NCI-H69 (cell line): ENCODE measurements around the gene KRT26.
"Not testable (repeated sequence)": the region's sequence is repeated elsewhere in the genome, so short reads cannot be mapped to it uniquely, and the experiment has no call there.

Experiments used
- DNase-seq: peaks from one replicate; lab custom pipeline; 2025; lab: John Stamatoyannopoulos, UW

KRT26 gene

DNA sequence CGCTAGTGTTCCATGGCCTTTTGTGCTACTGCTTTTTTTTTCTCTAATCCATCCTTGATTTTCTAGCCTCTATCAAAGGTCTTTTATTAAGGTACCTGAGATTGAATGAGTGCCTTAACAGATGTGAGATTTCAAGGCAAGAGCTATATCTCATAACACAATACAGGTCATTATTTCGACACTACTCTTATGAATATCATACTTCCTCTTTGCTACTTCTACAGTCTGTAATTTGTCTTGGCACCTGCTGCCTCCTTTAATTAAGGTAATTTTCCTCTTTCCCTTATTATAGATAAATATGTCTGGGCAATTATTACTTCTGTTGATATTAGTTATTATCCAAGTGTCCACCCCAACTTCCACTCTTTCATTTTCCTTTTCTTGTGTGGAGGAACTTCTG, 22.5 kb upstream of the KRT26 start:
- peak; percentile 28 for DNase-seq

DNA sequence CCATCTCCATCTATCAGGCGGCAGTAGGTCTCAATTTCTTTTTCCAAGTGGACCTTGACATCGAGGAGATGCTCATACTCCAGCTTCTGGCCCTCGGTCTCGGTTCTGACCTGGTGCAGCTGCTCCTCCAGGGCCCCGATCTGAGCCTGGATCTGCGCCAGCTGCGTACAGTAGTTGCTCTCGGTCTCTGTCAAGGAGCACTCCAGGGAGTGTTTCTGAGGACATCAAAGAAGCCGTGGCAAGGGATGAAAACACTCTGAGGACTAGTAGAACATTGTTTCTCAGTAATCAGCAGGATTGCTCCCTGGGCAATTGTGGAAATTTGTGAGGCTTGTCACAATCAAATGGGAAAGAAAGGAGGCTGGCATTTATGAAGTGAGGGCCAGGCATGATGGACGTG, 21.8 kb upstream of the KRT26 start:
- peak; percentile 20 for DNase-seq

DNA sequence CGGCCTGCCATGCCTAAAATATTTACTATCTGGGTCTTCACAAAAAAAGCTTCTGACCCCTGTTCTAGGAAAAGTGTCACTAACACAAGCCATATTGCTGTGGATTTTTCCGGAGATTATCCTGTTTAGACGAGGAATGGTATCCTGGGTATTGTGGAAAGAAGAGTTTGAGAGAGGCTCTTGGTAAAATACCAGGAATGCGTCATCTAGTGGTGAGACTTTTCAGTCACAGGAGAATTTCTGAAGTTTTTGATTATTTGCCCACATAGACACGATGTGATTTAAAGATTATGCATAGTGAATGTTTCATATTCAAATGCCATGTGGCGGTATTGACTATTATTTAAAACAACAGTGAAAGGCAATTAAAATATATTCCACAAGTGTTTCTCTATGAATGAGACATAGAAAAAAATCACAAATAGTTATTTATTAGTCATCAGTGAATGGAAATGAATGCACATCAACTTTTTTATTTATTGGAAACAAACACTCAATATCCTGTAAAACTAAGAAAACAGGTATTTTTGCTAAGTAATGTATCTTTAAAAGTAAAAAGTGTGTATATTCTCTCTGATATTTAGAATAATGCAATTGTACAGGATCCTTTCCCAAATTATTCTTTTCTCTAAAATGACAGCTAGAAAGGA, 19.9 kb upstream of the KRT26 start:
- peak; percentile 34 for DNase-seq

DNA sequence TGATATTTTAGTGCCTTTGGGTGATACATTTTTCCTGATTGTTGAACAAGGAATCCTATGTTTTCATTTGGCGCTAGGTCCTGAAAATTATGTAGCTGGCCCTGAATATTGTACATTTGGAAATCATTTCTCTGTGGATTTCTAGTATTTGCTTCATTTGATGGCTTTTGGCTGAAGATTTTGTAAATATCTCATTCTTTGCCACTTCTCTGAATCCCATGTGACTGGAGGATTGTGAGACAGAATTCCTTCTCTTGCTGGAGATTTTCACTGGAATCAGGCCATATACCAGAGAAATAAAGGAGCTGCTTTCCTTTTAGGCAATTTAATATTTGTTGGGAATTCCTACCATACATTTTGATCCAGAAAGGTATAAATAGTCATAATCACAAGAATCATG, 19.1 kb upstream of the KRT26 start:
- DNase-seq, result no peak

DNA sequence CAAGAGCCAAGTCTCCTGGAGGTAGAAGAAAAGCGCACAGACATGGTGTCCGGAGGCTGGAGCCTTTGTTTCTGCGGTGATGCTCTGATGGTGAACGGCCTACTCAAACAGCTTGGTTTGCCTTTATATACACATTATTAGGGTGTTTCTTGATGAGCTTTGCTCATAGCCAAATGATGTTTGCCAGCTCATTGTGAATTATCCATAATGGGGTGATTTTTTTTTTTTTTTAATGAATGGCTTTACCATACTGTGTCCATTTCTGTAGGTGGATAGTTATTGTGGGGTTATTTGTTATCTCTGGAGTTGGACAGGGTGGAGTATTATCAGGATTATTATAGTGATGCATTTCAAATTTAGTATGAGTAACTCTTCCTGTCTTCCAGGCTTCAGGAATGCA, 10.4 kb upstream of the KRT26 start, which contains the start of gene KRT27:
KRT27 (minus strand) TSS at position 101 of the 400 bp plus-strand sequence; CDS start at position 44, 57 bp downstream.
- DNase-seq, result no peak

DNA sequence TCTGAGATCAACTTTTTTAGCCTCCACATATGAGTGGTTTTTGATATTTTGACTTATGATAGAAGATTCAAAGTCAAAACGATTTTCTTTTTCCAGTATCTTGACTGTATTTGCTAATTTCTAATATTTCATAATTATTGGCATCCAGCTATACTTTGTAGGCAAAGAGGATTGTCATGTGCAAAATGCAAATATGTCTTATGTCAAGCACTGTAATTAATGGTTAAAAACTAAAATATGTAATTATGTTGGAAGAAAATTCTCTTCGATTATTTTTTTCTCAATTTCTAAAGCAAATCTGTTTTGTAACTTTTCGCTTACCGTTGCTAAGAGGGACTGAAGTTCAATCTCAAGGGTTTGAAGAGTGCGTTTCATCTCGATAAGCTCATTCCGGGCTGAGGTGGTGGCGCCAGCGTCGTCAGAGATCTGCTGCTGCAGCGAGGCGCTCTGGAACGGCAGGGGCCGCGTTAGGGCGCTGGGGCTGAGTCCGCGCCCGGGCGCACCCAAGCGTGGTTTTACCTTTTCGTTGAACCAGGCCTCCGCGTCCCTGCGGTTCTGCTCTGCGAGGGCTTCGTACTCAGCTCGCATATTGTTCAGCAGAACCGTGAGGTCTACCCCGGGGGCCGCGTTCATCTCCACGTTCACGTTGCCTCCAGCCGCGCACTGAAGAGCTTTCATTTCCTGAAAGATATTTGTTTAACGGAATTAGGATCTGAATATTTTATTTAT, 7.3 kb upstream of the KRT26 start:
- DNase-seq, result peak; percentile 53

DNA sequence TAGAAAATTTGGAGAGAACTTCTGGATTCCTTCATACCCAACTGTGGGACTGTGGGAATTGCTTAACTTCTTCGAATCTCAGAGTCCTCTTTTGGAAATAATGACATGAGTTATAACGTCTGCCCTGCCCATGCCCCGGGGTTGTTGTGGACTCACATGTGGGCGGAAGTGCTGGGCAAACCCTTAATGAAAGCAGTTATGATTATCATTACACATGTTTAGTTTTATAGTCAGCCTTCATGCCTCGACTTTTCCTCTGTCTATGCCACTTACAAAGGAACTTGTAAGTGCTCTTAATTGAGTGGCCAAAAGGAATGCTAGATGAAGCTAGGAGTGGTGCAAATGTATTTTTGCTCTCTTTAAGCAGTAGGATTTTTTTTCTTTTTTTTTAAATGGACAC, 6.5 kb upstream of the KRT26 start:
- DNase-seq, result peak; percentile 10

DNA sequence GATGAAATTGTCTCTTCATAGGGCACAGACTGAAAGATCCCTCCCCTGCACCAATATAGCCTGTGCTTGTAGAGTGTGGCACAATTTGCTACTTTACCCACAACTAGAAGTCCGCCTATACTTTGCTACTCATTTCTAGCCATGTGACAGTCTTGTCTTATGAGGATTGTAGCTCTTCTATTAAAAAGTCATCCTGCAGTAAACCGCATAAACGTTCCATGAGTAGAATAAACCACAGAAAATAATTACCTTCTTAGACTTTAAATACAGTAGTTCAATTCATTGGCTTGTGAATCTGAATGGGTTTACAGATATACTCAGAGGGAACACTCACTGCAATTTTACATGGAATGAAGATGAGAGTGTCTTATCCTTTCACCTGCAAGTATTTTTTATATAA, 6.0 kb upstream of the KRT26 start:
- DNase-seq, result no peak

DNA sequence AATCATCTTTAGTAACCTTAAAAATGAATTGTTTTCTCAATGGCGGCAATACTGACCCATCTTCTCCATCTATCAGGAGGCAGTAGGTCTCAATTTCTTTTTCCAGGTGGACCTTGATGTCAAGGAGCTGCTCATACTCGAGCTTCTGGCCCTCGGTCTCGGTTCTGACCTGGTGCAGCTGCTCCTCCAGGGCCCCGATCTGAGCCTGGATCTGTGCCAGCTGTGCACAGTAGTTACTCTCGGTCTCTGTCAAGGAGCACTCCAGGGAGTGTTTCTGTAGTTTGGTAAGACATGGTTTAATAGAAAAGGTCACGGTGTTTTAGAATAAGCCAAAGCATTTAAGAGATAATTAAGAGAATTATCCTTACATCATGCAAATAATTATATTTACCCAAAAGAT, 5.5 kb upstream of the KRT26 start:
- peak; percentile 35 for DNase-seq

DNA sequence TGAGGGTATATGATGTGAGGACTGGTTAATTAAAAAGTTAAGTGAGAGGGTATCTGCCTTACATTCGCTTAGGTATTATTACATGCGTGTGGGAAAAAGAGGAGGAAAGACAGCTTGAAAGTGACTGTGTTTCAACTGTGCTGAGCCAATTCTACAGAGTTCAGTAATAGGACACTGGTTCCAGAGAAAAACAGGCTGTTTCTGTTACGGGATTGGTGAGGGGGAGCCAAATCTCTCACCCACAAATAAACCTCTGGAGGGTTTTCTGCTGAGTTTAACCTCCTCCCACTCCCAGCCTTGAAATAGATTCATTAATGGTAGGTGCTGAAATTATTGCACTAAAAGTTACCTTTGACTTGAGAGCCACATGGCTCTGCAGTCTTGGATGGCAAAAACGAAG, 3.9 kb upstream of the KRT26 start:
- no peak for DNase-seq

DNA sequence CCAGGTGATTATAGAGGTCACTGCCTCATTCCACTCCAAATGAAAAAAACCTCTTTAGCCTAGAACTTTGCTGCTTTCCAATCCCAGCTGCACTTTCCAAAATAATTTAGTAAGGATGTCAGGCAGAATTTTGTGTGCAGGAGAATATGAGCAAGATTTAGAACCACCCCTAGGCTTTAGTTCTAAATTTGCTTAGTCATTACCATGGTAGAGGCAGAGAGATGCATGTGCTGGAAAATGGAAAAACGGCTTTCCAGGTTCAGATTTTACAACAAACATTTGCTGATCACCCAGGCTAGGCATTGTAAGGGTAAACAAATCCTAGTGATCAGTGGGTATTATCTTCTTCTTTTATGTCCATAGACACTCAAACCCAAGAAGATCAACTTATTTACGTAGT, 6.3 kb downstream of the KRT26 start:
- no peak for DNase-seq

DNA sequence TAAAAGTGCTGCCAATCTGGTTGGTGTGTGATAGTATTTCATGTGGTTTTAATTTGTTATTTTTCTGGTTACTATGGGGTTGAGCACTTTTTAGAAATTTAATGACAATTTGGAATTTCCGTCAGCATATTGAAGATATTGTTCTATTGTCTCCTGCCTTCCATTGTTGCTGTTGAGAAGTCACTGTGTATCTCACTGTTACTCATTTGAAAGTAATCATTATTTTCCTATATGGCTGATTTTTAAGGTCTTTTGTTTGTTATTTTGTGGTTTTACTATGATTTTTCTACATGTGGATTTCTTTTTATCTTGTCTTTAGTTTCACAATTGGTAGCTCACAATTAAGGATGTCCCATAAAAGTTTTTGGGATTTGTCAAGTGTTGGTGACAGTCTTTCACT, 8.2 kb downstream of the KRT26 start:
- no peak for DNase-seq

DNA sequence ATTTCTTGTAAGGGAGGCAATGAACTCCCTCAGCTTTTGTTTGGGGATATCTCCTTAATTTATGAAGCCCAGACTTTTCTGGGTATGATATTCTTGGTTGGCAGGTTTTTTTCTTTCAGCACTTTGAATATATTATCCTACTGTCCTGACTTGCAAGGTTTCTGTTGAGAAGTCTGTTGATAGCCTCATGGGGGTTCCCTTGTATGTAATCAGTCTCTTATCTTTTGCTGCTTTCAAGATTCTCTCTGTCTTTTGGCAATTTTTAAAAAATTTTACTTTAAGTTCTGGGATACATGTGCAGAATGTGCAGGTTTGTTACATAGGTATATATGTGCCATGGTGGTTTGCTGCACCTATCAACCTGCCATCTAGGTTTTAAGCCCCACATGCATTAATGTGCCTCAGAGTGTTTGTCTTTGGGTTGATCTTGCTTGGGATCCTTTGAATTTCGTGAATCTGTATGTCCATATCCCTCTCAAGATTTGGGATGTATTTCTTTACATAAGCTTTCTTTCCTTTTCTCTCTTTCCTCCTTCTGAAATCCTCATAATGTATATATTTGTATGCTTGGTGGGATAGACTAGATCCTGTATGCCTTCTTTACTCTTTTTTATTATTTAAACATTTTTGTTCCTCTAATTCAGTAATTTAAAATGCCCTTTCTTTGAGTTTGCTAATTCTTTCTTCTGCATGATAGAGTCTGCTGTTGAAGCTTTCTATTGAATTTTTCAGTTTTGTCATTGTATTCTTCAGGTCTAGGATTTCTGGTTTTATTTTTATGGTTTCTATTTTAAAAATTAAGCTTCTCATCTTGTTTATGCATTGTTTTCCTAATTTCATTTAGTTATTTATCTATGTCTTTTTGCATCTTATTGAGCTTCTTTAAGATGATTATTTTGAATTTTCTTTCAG, 11.6 kb downstream of the KRT26 start:
- DNase-seq, result no peak

DNA sequence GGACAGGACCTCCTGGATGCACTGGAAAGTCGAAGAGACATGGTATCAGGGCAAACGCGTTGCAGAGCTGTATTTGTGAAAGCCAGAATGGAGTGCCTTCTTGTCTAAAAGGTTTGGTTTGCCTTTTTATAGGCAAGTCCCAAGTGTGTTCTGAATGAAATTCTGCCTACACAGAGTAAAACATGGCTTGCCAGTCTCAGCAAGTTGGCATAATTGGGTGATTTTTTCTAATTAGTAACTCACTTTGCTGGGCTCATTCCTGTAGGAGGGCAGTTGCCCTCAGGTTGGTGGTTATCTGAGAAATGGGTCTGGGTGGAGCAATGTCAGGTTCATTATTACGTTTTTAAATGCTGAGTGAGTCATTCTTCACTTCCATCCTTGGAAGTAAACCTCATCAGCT, 16.8 kb downstream of the KRT26 start, which contains the start of gene KRT25:
KRT25 (minus strand) TSS at position 101 of the 400 bp plus-strand sequence; CDS start at position 41, 60 bp downstream.
- DNase-seq, result no peak

DNA sequence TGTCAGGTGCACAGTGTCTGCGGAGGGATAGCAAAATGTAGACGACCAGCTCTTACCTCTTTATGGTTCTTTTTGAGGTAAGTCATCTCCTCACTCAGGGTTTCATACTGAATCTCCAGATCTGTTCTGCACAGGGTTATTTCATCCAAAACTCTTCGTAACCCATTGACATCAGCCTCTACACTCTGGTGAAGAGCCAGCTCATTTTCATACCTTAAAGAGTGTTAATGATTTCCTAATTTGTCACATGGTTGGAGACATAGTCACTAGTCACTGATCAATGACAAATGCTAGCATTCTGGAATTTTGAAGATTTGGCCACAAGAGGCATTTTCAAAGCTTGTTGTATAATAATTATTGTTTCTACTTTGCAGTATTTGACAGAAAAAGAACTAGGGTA, 18.2 kb downstream of the KRT26 start:
- DNase-seq, result no peak

DNA sequence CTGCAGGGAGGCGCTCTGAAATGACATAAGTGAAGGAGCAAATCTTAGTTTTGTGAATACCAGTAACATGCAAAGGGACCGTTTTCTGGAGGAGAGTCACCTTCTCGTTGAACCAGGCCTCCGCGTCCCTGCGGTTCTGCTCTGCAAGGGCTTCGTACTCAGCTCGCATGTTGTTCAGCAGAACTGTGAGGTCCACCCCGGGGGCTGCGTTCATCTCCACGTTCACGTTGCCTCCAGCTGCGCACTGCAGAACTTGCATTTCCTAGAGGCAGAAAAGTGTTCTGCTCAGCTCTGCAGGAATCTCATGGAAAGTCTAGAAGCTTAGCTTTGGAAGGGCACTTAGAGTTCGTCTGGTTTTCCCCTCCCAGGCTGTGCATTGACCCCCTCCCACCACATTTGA, 20.9 kb downstream of the KRT26 start:
- no peak for DNase-seq

DNA sequence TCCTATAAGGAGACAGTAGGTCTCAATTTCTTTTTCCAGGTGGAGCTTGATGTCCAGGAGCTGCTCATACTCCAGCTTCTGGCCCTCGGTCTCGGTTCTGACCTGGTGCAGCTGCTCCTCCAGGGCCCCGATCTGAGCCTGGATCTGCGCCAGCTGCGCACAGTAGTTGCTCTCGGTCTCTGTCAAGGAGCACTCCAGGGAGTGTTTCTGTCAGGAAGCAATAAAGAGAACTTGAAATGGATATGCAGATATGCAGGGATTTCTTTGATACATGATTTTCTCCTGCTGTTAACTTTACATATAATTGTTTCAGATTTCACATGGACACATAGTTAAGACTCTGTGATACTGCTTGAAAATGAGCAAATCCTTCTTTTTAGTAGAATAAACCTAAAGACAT, 21.6 kb downstream of the KRT26 start:
- peak; percentile 7 for DNase-seq

DNA sequence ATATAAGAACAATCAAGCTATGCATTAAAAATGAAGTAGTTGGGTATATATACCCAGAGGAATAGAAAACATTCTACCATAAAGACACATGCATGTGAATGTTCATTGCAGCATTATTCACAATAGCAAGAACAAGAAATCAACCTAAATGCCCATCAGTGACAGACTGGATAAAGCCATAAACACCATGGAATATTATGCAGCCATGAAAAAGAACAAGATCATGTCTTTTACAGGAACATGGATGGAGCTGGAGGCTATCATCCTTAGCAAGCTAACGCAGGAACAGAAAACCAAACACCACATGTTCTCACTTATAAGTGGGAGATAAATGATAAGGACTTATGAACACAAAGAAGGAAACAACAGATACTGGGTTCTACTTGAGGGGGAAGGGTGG, 23.3 kb downstream of the KRT26 start:
- not testable (repeated sequence) for DNase-seq

DNA sequence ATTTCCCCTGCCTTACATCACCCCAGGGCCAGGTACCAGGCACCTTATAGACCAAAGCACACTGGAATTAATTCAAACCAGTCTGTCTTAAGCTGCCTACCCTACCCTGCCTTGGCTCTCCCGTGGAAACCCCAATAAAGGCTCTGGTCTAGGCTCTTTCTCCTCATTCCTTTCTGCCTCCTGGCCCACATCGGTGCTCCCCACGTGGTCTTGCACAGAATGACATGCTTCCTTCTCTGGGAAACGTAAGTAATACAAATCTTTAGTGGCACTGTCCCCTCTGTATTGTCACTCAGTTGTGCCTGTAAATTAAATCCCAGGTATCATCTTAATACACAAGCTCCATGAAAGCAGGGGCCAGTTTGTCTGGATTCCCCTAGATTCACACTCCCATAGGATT, 33.4 kb downstream of the KRT26 start:
- no peak for DNase-seq

DNA sequence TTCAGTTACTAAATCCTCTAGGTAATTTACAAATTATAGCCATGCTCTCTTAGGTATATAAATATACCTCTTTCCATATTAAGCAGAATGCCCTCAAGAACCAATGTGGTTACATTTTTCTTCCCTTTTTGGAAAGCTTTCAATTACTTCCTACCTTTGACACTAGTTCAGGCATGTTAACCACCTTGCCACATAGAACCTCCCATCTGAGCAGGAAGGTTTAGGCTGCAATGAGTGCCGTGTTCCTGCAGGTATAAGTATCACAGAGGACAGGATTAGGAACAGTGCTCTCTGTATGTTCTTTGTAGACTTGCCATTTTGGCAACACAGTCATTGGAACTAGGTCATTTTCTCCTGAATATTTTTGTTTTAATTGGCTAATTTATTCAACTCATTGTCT, 37.0 kb downstream of the KRT26 start:
- no peak for DNase-seq

DNA sequence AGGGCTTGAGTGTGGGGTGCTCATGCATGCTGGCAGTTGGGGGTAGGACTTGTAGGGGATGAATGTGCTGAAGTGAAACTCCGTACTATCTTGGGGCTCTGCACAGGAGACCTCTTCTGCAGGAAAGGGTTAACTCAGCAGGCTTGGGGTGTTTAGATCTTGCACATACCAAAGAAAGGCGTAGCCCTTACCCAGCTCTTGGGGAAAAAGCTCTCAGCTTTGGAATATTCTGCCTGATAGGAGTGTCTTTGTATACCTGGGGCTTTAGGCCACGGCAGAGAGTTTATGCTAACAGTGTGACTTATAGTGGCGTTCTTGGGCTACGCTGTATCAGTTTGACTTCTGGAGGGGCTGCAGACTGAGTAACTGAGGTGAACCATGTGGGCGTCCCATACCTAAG, 38.0 kb downstream of the KRT26 start:
- DNase-seq, result no peak

DNA sequence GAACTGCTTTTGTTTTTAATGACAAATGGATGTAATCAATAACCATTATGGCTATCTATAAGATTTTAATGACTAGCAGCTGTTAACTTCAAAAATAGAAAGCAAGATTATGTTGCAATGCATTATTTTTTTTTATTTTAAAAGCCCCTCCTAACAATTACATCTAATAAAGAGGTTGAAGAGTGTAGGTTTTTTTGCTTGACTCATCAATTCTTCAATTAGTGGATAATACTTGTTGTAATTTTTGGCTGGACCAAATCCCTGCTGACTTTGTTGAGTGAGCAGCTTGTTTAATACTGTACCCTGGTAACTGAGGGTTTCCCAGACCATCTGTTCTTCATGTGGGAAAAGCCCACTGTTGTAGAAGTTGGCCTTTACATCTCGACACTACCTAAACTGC, 41.0 kb downstream of the KRT26 start:
- no peak for DNase-seq
